SU-DHL-6 (cell line): ENCODE data around the gene EPHB6.

Experiments
- CTCF ChIP-seq: fragments of 200-600 bp; sonication (generic); IDR thresholded peaks from one replicate; pipeline ENCODE4 v1.5.1; 2017; ENCODE audit warnings: antibody characterized with exemption, mild to moderate bottlenecking, low read length, moderate library complexity; ENCODE audit not compliant: insufficient read depth, poor library complexity, severe bottlenecking
- EZH2phosphoT487 ChIP-seq: fragments of 200-600 bp; sonication (generic), shearing (Covaris generic); conservative IDR thresholded peaks from 2 replicates; pipeline ENCODE4 v1.6.1; 2018; ENCODE audit warnings: mild to moderate bottlenecking, antibody characterized with exemption, low read length, moderate library complexity, mixed read lengths

- TF ChIP-seq CTCF, result no peak
- no peak for TF ChIP-seq EZH2phosphoT487
Observed at GRCh38 chr7:142859829-142860228, 5.0 kb downstream of the EPHB6 start.
